ENCODE results near the gene LAMP1. TPM values are rescaled to one million over a fixed set of nuclear protein-coding genes. Genes with fewer than 3 reads are reported as not detected.

LAMP1 gene
- total RNA-seq, 6 experiments from 2014 or later, result 154 to 233 (median 197) TPM

- no peak for TF ChIP-seq POLR2A (IDR thresholded peaks at IDR 0.05)
- TF ChIP-seq CTCF (IDR thresholded peaks at IDR 0.05), result no peak
- Histone ChIP-seq H3K9me3 (no peaks in the 10 kb centered on the region), H3K4me1 (peaks cover 0 to 9% (median 3%) of the 10 kb centered on the region in 4 donors), H3K4me3 (no peak overlapping the region), H3K36me3 (peaks cover 0 to 66% (median 22%) of the 10 kb centered on the region in 4 donors), H3K27me3 (no peaks in the 10 kb centered on the region), H3K27ac (no peak overlapping the region)
- 89% methylated on average over 9 of the region's 19 CpGs for WGBS (ENCODE audit: insufficient coverage, low coverage, low lambda C conversion rate, missing lambda C conversion rate)
- DNase-seq (no peak), ATAC-seq (no peak)
- intact Hi-C loops (cut with DNase I), result no loop called here
These were observed 23.3 kb downstream of the LAMP1 start for GRCh38 chr13:113320226-113320875.

- TF ChIP-seq CTCF (IDR thresholded peaks at IDR 0.05) (no peak), POLR2A (IDR thresholded peaks at IDR 0.05) (no peak)
- no peaks in the 10 kb centered on the region for H3K27me3 ChIP-seq
- peaks cover 0 to 9% (median 3%) of the 10 kb centered on the region in 4 donors for H3K4me1 ChIP-seq
- peaks cover 0 to 72% (median 22%) of the 10 kb centered on the region in 4 donors for H3K36me3 ChIP-seq
- 74% methylated on average over 6 of the region's 22 CpGs for WGBS (ENCODE audit: insufficient coverage, low coverage, low lambda C conversion rate, missing lambda C conversion rate)
- H3K9me3 ChIP-seq, result no peaks in the 10 kb centered on the region
- peak overlapping the region in 1 of 3 donors; percentile 37 for H3K27ac ChIP-seq
- DNase-seq (no peak), ATAC-seq (peak in 1 of 4 donors; percentile 7)
- H3K4me3 ChIP-seq, result no peak overlapping the region
- intact Hi-C loops (cut with DNase I), result no loop called here
These were observed 24.5 kb downstream of the LAMP1 start for GRCh38 chr13:113321546-113321945.

- TF ChIP-seq POLR2A (IDR thresholded peaks at IDR 0.05), result no peak
- peaks cover 0 to 12% (median 3%) of the 10 kb centered on the region in 4 donors for H3K4me1 ChIP-seq
- no peak overlapping the region for H3K4me3 ChIP-seq
- WGBS (ENCODE audit: insufficient coverage, low coverage, low lambda C conversion rate, missing lambda C conversion rate), result 40% methylated on average over 1 of the region's 17 CpGs
- no peaks in the 10 kb centered on the region for H3K27me3 ChIP-seq
- H3K9me3 ChIP-seq, result no peaks in the 10 kb centered on the region
- intact Hi-C loops (cut with DNase I), result no loop called here
- no peak for DNase-seq
- peak overlapping the region in 1 of 3 donors; percentile 37 for H3K27ac ChIP-seq
- ATAC-seq, result peak; percentile 30 to 60 (median 48)
- peaks cover 0 to 69% (median 22%) of the 10 kb centered on the region in 4 donors for H3K36me3 ChIP-seq
These were observed 25.0 kb downstream of the LAMP1 start for GRCh38 chr13:113322043-113322461.

- TF ChIP-seq CTCF (IDR thresholded peaks at IDR 0.05), result no peak
- TF ChIP-seq POLR2A (IDR thresholded peaks at IDR 0.05), result no peak
- no peak overlapping the region for H3K4me3 ChIP-seq
- ATAC-seq, result peak in 3 of 4 donors; percentile 12 to 17 (median 13)
- WGBS (ENCODE audit: insufficient coverage, low coverage, low lambda C conversion rate, missing lambda C conversion rate), result 85% methylated on average over 24 of the region's 25 CpGs
- no peaks in the 10 kb centered on the region for H3K27me3 ChIP-seq
- H3K4me1 ChIP-seq, result peaks cover 0 to 20% (median 3%) of the 10 kb centered on the region in 4 donors
- DNase-seq, result no peak
- no peak overlapping the region for H3K27ac ChIP-seq
- peaks cover 0 to 61% (median 22%) of the 10 kb centered on the region in 4 donors for H3K36me3 ChIP-seq
- H3K9me3 ChIP-seq, result no peaks in the 10 kb centered on the region
- intact Hi-C loops (cut with DNase I), result no loop called here
These were observed 26.0 kb downstream of the LAMP1 start for GRCh38 chr13:113322890-113323651.

GRCh38 chr13:113323869-113324268 is 26.8 kb downstream of the LAMP1 start:
- no peak overlapping the region for H3K27ac ChIP-seq
- H3K36me3 ChIP-seq, result peaks cover 0 to 61% (median 22%) of the 10 kb centered on the region in 4 donors
- 88% methylated on average over 3 of the region's 7 CpGs for WGBS (ENCODE audit: insufficient coverage, low coverage, low lambda C conversion rate, missing lambda C conversion rate)
- H3K4me3 ChIP-seq, result no peak overlapping the region
- peaks cover 0 to 23% (median 3%) of the 10 kb centered on the region in 4 donors for H3K4me1 ChIP-seq
- intact Hi-C loops (cut with DNase I), result no loop called here
- DNase-seq (no peak), ATAC-seq (no peak)
- no peaks in the 10 kb centered on the region for H3K9me3 ChIP-seq
- no peaks in the 10 kb centered on the region for H3K27me3 ChIP-seq
- no peak for TF ChIP-seq POLR2A (IDR thresholded peaks at IDR 0.05)
- no peak for TF ChIP-seq CTCF (IDR thresholded peaks at IDR 0.05)

Data from right lobe of liver (tissue), 6 donors.